ENCODE data around the gene PVALB.

DNA sequence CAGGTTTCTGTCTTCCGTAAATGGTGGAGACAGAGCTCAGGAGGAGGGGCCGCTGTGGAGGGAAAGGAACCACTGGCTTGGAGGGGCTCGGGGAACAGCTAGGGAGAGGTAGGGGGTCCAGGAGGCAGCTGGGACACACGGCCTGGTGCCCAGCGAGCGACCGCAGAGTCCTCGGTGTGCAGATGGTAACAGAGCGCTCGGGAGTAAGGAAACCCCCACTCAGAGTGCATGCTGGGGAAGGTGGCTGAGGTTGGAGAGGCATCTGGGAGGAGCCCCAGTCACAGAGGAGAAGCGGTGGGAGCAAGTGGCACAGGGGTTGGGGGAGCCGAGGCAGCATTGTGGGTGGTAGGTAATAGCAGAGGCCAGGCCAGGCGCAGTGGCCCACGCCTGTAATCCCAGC, 33.2 kb upstream of the PVALB start:
- TF ChIP-seq, protein P1, sequence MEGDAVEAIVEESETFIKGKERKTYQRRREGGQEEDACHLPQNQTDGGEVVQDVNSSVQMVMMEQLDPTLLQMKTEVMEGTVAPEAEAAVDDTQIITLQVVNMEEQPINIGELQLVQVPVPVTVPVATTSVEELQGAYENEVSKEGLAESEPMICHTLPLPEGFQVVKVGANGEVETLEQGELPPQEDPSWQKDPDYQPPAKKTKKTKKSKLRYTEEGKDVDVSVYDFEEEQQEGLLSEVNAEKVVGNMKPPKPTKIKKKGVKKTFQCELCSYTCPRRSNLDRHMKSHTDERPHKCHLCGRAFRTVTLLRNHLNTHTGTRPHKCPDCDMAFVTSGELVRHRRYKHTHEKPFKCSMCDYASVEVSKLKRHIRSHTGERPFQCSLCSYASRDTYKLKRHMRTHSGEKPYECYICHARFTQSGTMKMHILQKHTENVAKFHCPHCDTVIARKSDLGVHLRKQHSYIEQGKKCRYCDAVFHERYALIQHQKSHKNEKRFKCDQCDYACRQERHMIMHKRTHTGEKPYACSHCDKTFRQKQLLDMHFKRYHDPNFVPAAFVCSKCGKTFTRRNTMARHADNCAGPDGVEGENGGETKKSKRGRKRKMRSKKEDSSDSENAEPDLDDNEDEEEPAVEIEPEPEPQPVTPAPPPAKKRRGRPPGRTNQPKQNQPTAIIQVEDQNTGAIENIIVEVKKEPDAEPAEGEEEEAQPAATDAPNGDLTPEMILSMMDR (IDR thresholded peaks at IDR 0.05; ENCODE audit: low read depth, low read length, missing input control): no peak
- no peak for TF ChIP-seq ZBTB33 (IDR thresholded peaks at IDR 0.05)

Measured in liver (tissue), 2 donors.